Testis (tissue), 3 donors: ENCODE results near the gene MTHFR. TPM values are rescaled to one million over a fixed set of nuclear protein-coding genes. Genes with fewer than 3 reads are reported as not detected.

ENCODE experiments used
- DNase-seq: peaks from one replicate; pipeline ENCODE4 v3.0.0-alpha.2; 2019
- H3K27ac ChIP-seq, 2 donors: fragments of 200-600 bp; sonication (generic); one replicate each; pipeline ENCODE4 v1.5.1; 2019
- H3K27me3 ChIP-seq: fragments of 200-600 bp; sonication (generic); one replicate; pipeline ENCODE4 v1.5.1; 2019
- H3K36me3 ChIP-seq: fragments of 200-600 bp; sonication (generic); one replicate; pipeline ENCODE4 v1.5.1; 2017; ENCODE audit warnings: low read depth; ENCODE audit errors: missing control alignments
- H3K4me1 ChIP-seq: fragments of 200-600 bp; sonication (generic); one replicate; pipeline ENCODE4 v1.5.1; 2019
- H3K4me3 ChIP-seq, 2 donors: fragments of 200-600 bp; sonication (generic); one replicate each; pipeline ENCODE4 v1.5.1; 2017 to 2019
- H3K9me3 ChIP-seq: fragments of 200-600 bp; sonication (generic); one replicate; pipeline ENCODE4 v1.5.1; 2017
- CTCF ChIP-seq, 3 experiments: fragments of 450-650 bp in 2 of 3; fragments of 200-600 bp in 1 of 3; sonication (generic) in 1 of 3; IDR thresholded peaks; one replicate each; pipeline ENCODE4 v1.5.1; 2016 to 2019; ENCODE audit warnings: antibody characterized with exemption in 3 of 3, mild to moderate bottlenecking in 2 of 3, moderate library complexity in 1 of 3
- POLR2A ChIP-seq: fragments of 450-650 bp; IDR thresholded peaks from one replicate; pipeline ENCODE4 v1.6.1; 2017; ENCODE audit warnings: antibody characterized with exemption, mild to moderate bottlenecking, moderate library complexity
- WGBS, 2 donors: methylation state at CpG; one replicate each; pipeline ENCODE4 v1.1.5; 2018; 5-methylcytosine and 5-hydroxymethylcytosine counted together
- intact Hi-C: fragments of 100-400 bp; cut with DNase I; formaldehyde crosslinking; loops from one replicate; pipeline ENCODE4 v1.15.1; 2023; ENCODE audit warnings: low total_unique reads
- polyA plus RNA-seq: library from polyadenylated mRNA; stranded (reverse); fragments of 350-450 nt; fragmentation: Illumina TruSeq; extraction: RNeasy Lipid Tissue Mini Kit (QIAGEN cat#74804); gene quantifications from one replicate; pipeline ENCODE4 v1.2.3, GENCODE V29; 2014; ENCODE audit warnings: low read depth, low replicate concordance; ENCODE audit not compliant: insufficient read depth
- total RNA-seq, 2 donors: library from RNA; depleted of rRNA; stranded (reverse); fragments of >200 nt; gene quantifications; one replicate each; pipeline ENCODE4 v1.2.3, GENCODE V29; 2016

Gene MTHFR
- total and polyA plus RNA-seq, 3 donors from 2014 or later, result 30.4 to 78.3 (median 68.3) TPM

DNA sequence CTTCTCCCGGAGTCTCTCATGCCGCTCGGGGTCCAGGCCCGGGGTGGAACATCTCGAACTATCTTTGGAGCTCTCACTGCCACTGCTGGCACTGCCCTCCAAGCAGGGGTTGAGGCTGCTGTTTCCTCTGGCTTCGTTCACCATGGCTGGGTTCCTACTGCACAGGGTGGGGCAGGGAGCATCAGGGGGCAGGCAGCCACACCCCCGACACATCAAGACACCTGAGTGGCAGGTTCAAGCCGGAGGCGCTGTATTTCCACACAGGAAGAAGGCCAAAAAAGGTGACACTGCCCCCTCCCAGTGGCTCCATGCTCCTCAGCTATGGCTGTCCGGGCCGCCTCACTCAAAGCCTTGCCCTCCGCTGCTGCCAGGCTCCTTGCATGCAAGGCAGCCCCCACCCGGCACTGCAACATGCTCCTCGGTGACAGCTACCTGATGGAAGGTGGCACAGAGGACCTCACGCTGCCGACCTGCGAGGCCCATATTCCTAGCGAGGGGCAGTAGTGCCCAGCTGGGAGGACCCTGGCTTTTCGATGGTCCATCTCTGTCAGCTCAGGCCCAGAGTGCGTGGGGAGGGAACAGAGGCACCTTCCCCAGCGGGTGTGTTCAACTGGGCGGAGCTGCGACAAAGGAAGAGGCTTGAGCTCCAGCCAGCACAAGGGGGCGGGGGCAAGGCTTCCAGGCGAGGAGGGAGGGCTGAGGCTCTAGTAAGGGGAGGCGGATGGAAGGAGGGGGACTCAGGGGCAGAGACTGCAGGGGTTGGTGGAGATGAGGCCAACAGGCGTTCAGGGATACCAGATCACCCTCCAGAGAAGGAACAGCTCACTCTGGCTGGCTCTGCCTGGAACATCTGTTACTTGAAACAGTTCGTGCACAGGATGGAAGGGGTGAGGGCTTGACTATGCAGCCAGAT lies 2.5 kb downstream of the MTHFR start:
- Histone ChIP-seq H3K4me3 (peak overlapping the region; percentile 49 to 70), H3K27me3 (no peaks in the 10 kb centered on the region), H3K27ac (peak overlapping the region; percentile 94 to 95), H3K36me3 (no peaks in the 10 kb centered on the region), H3K4me1 (peaks cover 27% of the 10 kb centered on the region), H3K9me3 (no peaks in the 10 kb centered on the region)
- DNase-seq, result peak; percentile 96
- no peak for TF ChIP-seq POLR2A
- TF ChIP-seq CTCF (IDR thresholded peaks at IDR 0.05), result no peak
- intact Hi-C loops, result loop anchor here (10.0 kb wide), 1 partner anchor 68 kb away; the partner anchor contains the start of gene AGTRAP
- WGBS, 2 donors, result 12 to 15% methylated on average over 21 to 28 of the region's 28 CpGs

DNA sequence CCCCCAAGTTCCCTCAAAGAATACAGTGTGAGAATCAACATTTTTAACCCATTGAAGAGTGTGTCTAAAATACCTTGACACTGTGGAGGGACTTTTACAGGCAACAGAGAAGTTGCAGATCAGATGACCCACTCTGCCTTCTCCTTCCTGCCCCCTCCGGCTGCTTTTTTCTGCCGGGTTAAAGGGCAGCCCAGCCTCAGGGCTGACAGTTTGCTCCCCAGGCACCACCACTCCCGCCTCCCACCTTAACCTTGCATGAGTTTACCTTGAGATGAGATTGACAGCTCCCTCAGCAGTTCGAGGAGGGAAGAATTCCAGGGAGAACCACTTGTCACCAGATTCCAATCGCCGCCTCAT lies 3.2 kb downstream of the MTHFR start:
- Histone ChIP-seq H3K9me3 (no peaks in the 10 kb centered on the region), H3K4me3 (peak overlapping the region; percentile 49 to 70), H3K27ac (peak overlapping the region; percentile 94 to 95), H3K36me3 (no peaks in the 10 kb centered on the region), H3K27me3 (no peaks in the 10 kb centered on the region), H3K4me1 (peaks cover 29% of the 10 kb centered on the region)
- TF ChIP-seq POLR2A, result no peak
- no peak for TF ChIP-seq CTCF (IDR thresholded peaks at IDR 0.05)
- intact Hi-C loops, result loop anchor here (10.0 kb wide), 1 partner anchor 68 kb away; the partner anchor contains the start of gene AGTRAP
- WGBS, 2 donors, result 14 to 37% methylated on average over 6 of the region's 6 CpGs
- DNase-seq, result peak; percentile 45

DNA sequence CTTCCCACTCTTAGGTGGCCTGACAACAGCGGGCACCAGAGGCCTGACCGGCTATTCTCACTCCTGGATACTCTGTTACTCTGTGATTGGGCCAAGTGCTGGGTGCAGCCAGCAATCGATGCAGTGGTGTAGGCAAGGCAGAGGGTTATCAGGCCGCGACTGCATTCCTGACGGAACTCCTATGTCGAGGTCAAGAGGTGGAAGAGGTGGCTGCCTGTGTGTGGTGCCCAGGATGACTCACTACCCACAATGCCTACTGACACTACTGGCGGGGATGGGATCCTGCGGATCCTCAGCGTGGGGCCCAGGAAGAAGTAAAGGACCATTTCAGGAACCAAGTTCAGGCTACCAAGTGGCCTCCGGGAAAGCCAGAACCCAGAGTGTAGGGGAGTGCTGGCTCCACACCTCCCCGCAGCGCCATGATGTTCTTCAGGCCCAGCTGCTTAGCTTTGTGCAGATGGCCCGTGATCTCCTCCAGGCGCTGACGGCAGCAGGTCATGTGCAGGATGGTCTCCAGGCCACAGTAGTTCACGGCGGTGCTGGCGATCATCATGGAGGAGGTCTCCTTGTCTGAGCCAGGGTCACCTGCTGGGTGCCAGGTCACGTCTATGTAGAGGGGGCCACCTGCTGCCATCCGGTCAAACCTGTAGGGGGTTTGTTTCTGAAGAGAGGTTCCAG lies 4.9 kb downstream of the MTHFR start:
- intact Hi-C loops, result loop anchor here (10.0 kb wide), 1 partner anchor 66 kb away; the partner anchor contains the start of gene AGTRAP
- no peaks in the 10 kb centered on the region for H3K27me3 ChIP-seq
- TF ChIP-seq CTCF (IDR thresholded peaks at IDR 0.05) (no peak), POLR2A (no peak)
- 88 to 91% methylated on average over 21 of the region's 21 CpGs for WGBS, 2 donors
- H3K9me3 ChIP-seq, result no peaks in the 10 kb centered on the region
- H3K4me3 ChIP-seq, result no peak overlapping the region
- peaks cover 34% of the 10 kb centered on the region for H3K4me1 ChIP-seq
- DNase-seq, result no peak
- no peaks in the 10 kb centered on the region for H3K36me3 ChIP-seq
- no peak overlapping the region for H3K27ac ChIP-seq

DNA sequence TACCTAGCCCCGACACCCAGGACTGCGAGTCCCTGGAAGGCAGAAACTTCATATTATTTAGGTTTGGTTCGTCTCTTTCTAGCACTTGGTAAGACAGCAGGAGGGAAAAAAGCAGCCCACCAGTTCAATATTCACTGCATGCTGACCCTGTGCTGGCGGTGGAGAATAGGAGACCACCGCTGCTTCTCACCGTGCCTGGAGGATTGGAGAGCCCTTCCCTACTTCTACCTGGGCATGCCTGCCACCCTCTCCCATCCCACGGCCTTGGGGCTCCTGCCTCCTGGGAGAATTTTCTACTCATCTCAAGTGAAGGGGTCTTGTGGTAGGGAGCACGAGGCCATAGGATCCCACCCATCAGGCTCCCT lies 5.4 kb downstream of the MTHFR start:
- intact Hi-C loops, result loop anchor here (10.0 kb wide), 1 partner anchor 66 kb away; the partner anchor contains the start of gene AGTRAP
- Histone ChIP-seq H3K9me3 (no peaks in the 10 kb centered on the region), H3K36me3 (no peaks in the 10 kb centered on the region), H3K4me1 (peaks cover 34% of the 10 kb centered on the region), H3K4me3 (no peak overlapping the region), H3K27me3 (no peaks in the 10 kb centered on the region), H3K27ac (no peak overlapping the region)
- no peak for DNase-seq
- 80 to 92% methylated on average over 8 of the region's 8 CpGs for WGBS, 2 donors
- TF ChIP-seq POLR2A (no peak), CTCF (IDR thresholded peaks at IDR 0.05) (no peak)
